T-helper 2 cell treated with Interferon-gamma antibody and Interleukin-4, amounts not matched to agents 100 ng/mL and 5 ng/mL, for 36 hours (primary cell): ENCODE data around the gene PHTF1. TPM values are rescaled to one million over a fixed set of nuclear protein-coding genes. Genes with fewer than 3 reads are reported as not detected.
"Not testable (repeated sequence)": the region's sequence is repeated elsewhere in the genome, so short reads cannot be mapped to it uniquely, and the experiment has no call there.

Experiments
- intact Hi-C: fragments of 100-400 bp; cut with micrococcal nuclease; formaldehyde crosslinking; loops from one replicate; pipeline ENCODE4 v1.15.1; 2023
- total RNA-seq: library from RNA; stranded (reverse); gene quantifications from 2 replicates; pipeline ENCODE4 v1.2.3, GENCODE V29; 2022

Gene PHTF1
- total RNA-seq, 1 donor from 2014 or later = 24.5 TPM

- intact Hi-C loops = no loop called here
Observed at GRCh38 chr1:113742515-113742914, 16.8 kb downstream of the PHTF1 start.

- intact Hi-C loops = no loop called here
Observed at GRCh38 chr1:113734357-113735055, 24.8 kb downstream of the PHTF1 start.

- intact Hi-C loops = no loop called here
Observed at GRCh38 chr1:113732802-113733201, 26.5 kb downstream of the PHTF1 start.

GRCh38 chr1:113721010-113721409 lies 38.3 kb downstream of the PHTF1 start:
- intact Hi-C loops = no loop called here

- intact Hi-C loops = not testable (repeated sequence)
Observed at GRCh38 chr1:113718621-113719020, 40.7 kb downstream of the PHTF1 start.

- intact Hi-C loops = not testable (repeated sequence)
Observed at GRCh38 chr1:113717506-113717905, 41.8 kb downstream of the PHTF1 start.

- intact Hi-C loops = no loop called here
Observed at GRCh38 chr1:113714606-113715269, 44.5 kb downstream of the PHTF1 start.

GRCh38 chr1:113701429-113701828 lies 57.9 kb downstream of the PHTF1 start:
- intact Hi-C loops = no loop called here

- intact Hi-C loops = no loop called here
Observed at GRCh38 chr1:113694910-113695309, 64.4 kb downstream of the PHTF1 start.

- intact Hi-C loops = no loop called here
Observed at GRCh38 chr1:113692824-113693431, 66.4 kb downstream of the PHTF1 start.

- intact Hi-C loops = no loop called here
Observed at GRCh38 chr1:113692342-113692741, 66.9 kb downstream of the PHTF1 start.

- intact Hi-C loops = no loop called here
Observed at GRCh38 chr1:113691184-113691583, 68.1 kb downstream of the PHTF1 start.

- intact Hi-C loops = no loop called here
Observed at GRCh38 chr1:113686891-113687618, 72.2 kb downstream of the PHTF1 start.

- intact Hi-C loops = no loop called here
Observed at GRCh38 chr1:113684153-113684541, 75.1 kb downstream of the PHTF1 start.

GRCh38 chr1:113683384-113684152 lies 75.7 kb downstream of the PHTF1 start:
- intact Hi-C loops = no loop called here

GRCh38 chr1:113681596-113682337 lies 77.5 kb downstream of the PHTF1 start:
- intact Hi-C loops = no loop called here

- intact Hi-C loops = loop anchor here (1.0 to 5.0 kb wide), 2 partner anchors 538 to 961 kb away; partner anchors contain the start of gene PPM1J
Observed at GRCh38 chr1:113678159-113678469, 81.2 kb downstream of the PHTF1 start.

GRCh38 chr1:113677250-113678158 lies 81.8 kb downstream of the PHTF1 start:
- intact Hi-C loops = loop anchor here (1.0 to 5.0 kb wide), 2 partner anchors 537 to 960 kb away; partner anchors contain the start of gene PPM1J

- intact Hi-C loops = loop anchor here (5.0 kb wide), 1 partner anchor 959 kb away; the partner anchor contains the start of gene PPM1J
Observed at GRCh38 chr1:113676524-113676923, 82.8 kb downstream of the PHTF1 start.
